Measurements from ENCODE around the gene JAM2.
A peak's percentile ranks its signal among the peaks of the same experiment; 100 is the strongest.

The JAM2 gene

GRCh38 chr21:25639551-25640201 lies 618 bp downstream of the JAM2 start:
- Histone ChIP-seq H2BK12ac (ENCODE audit: low read length in 2 of 2) (no peak overlapping the region), H4K91ac (ENCODE audit: low read length) (no peak overlapping the region), H3K14ac (ENCODE audit: low read length in 2 of 2) (peak overlapping the region in 1 of 2 experiments; percentile 22), H3K36me3 (ENCODE audit: control insufficient read depth in 1 of 2, insufficient read depth in 2 of 2, low read depth in 1 of 2, low read length in 2 of 2) (no peaks in the 10 kb centered on the region), H4K8ac (ENCODE audit: low read length) (no peak overlapping the region), H2BK15ac (ENCODE audit: low read depth, poor library complexity, severe bottlenecking) (no peak overlapping the region), H3K4me1 (ENCODE audit: control insufficient read depth, insufficient read depth, low read depth, low read length) (peaks cover 8% of the 10 kb centered on the region), H3K23ac (ENCODE audit: low read length in 2 of 2) (peak overlapping the region in 1 of 2 experiments; percentile 93), H3K79me1 (replicated peaks; ENCODE audit: low read length, poor library complexity, severe bottlenecking) (no peaks in the 10 kb centered on the region), H2BK5ac (ENCODE audit: low read depth, low read length, poor library complexity, severe bottlenecking) (no peak overlapping the region), H3K9me3 (ENCODE audit: control insufficient read depth, low read length) (no peaks in the 10 kb centered on the region), H3K18ac (ENCODE audit: low read depth in 1 of 2, low read length in 2 of 2) (no peak overlapping the region), H3K9ac (ENCODE audit: low read length) (peak overlapping the region; percentile 75), H3K4me2 (ENCODE audit: low read length, poor library complexity, severe bottlenecking) (peak overlapping the region; percentile 90), H2AFZ (ENCODE audit: low read depth, low read length) (peak overlapping the region; percentile 54), H3K4me3 (ENCODE audit: insufficient read depth in 1 of 2, low read depth in 1 of 2, low read length in 2 of 2) (peak overlapping the region; percentile 63 to 83), H3K27me3 (ENCODE audit: control insufficient read depth in 1 of 2, insufficient read depth in 1 of 2, low read length in 2 of 2) (peaks cover 0 to 15% of the 10 kb centered on the region in 2 experiments), H2AK5ac (ENCODE audit: low read length, severe bottlenecking) (no peak overlapping the region), H3K4ac (ENCODE audit: low read depth in 1 of 2, low read length in 2 of 2) (no peak overlapping the region), H2BK120ac (ENCODE audit: low read depth, low read length) (no peak overlapping the region), H3K27ac (ENCODE audit: low read length, poor library complexity, severe bottlenecking) (no peak overlapping the region)
- peak; percentile 6 for DNase-seq
- 0% methylated on average over 34 of the region's 40 CpGs for WGBS

DNA sequence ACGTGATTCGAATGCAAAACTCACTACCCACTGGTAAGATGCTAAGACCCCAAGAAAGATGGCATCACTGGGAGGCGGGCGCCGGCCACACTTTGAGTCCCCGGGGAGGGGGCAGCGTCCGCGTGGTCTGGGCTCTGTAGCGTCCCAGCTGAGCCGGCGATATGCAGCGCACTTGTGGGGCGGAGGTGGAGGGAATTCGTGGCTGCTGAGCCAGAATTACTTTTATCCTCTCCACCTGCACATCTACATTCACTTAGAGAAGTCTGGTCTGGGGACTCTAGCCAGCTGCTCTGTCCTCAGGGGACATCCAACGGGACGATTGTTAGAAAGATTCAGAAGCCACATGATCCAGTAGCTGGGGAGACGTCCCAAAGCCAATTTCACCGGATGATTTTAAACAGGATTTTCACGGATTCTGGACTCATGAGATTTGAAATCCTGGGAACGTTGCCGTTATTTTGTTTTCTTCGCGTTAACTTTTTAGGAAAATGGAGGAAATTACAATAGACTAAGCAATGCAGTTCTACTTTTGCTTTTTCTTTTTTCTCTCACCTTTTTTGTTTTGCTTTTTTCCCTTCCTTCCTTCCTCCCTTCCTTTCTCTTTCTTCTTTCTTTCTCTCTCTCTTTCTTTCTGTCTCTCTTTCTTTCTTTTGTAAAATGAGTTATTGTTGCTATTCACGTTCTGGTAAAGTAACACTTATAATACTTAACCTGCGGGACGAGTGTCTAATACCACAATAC lies 1.3 kb downstream of the JAM2 start:
- Histone ChIP-seq H3K9me3 (ENCODE audit: control insufficient read depth, low read length) (no peaks in the 10 kb centered on the region), H2BK120ac (ENCODE audit: low read depth, low read length) (no peak overlapping the region), H3K9ac (ENCODE audit: low read length) (peak overlapping the region; percentile 75), H2AFZ (ENCODE audit: low read depth, low read length) (no peak overlapping the region), H2BK5ac (ENCODE audit: low read depth, low read length, poor library complexity, severe bottlenecking) (no peak overlapping the region), H3K23ac (ENCODE audit: low read length in 2 of 2) (no peak overlapping the region), H3K4me2 (ENCODE audit: low read length, poor library complexity, severe bottlenecking) (peak overlapping the region; percentile 90), H3K27ac (ENCODE audit: low read length, poor library complexity, severe bottlenecking) (no peak overlapping the region), H4K91ac (ENCODE audit: low read length) (no peak overlapping the region), H2AK5ac (ENCODE audit: low read length, severe bottlenecking) (no peak overlapping the region), H3K4me1 (ENCODE audit: control insufficient read depth, insufficient read depth, low read depth, low read length) (peaks cover 8% of the 10 kb centered on the region), H3K4me3 (ENCODE audit: insufficient read depth in 1 of 2, low read depth in 1 of 2, low read length in 2 of 2) (peak overlapping the region in 1 of 2 experiments; percentile 83), H3K27me3 (ENCODE audit: control insufficient read depth in 1 of 2, insufficient read depth in 1 of 2, low read length in 2 of 2) (peaks cover 0 to 15% of the 10 kb centered on the region in 2 experiments), H3K79me1 (replicated peaks; ENCODE audit: low read length, poor library complexity, severe bottlenecking) (no peaks in the 10 kb centered on the region), H3K14ac (ENCODE audit: low read length in 2 of 2) (no peak overlapping the region), H2BK12ac (ENCODE audit: low read length in 2 of 2) (no peak overlapping the region), H3K4ac (ENCODE audit: low read depth in 1 of 2, low read length in 2 of 2) (no peak overlapping the region), H3K18ac (ENCODE audit: low read depth in 1 of 2, low read length in 2 of 2) (no peak overlapping the region), H2BK15ac (ENCODE audit: low read depth, poor library complexity, severe bottlenecking) (no peak overlapping the region), H3K36me3 (ENCODE audit: control insufficient read depth in 1 of 2, insufficient read depth in 2 of 2, low read depth in 1 of 2, low read length in 2 of 2) (no peaks in the 10 kb centered on the region), H4K8ac (ENCODE audit: low read length) (no peak overlapping the region)
- DNase-seq, result peak; percentile 3
- 7% methylated on average over 20 of the region's 27 CpGs for WGBS

DNA sequence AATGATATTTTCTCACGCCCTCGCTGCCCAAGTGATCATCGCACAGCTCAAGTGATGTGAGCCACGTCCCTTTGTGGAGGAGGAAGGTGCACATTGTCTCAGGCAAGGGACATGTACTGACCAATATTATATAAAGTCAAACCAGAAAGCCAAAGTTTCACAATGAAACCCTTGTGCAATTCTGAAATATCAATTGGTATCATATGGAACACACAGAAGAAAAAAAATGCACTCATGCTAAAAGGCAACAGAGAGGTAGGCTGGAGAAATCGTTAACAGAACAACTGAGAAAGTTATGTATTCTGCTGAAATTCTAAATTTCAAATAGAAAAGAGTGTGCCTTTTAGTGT lies 1.9 kb downstream of the JAM2 start:
- no CpG with 5 or more reads among the region's 5 CpGs for WGBS
- Histone ChIP-seq H3K23ac (ENCODE audit: low read length in 2 of 2) (no peak overlapping the region), H2AFZ (ENCODE audit: low read depth, low read length) (no peak overlapping the region), H3K9me3 (ENCODE audit: control insufficient read depth, low read length) (no peaks in the 10 kb centered on the region), H3K4me3 (ENCODE audit: insufficient read depth in 1 of 2, low read depth in 1 of 2, low read length in 2 of 2) (peak overlapping the region in 1 of 2 experiments; percentile 83), H2BK12ac (ENCODE audit: low read length in 2 of 2) (no peak overlapping the region), H4K91ac (ENCODE audit: low read length) (no peak overlapping the region), H3K27me3 (ENCODE audit: control insufficient read depth in 1 of 2, insufficient read depth in 1 of 2, low read length in 2 of 2) (peaks cover 0 to 15% of the 10 kb centered on the region in 2 experiments), H3K18ac (ENCODE audit: low read depth in 1 of 2, low read length in 2 of 2) (no peak overlapping the region), H3K27ac (ENCODE audit: low read length, poor library complexity, severe bottlenecking) (no peak overlapping the region), H2BK120ac (ENCODE audit: low read depth, low read length) (no peak overlapping the region), H3K4me2 (ENCODE audit: low read length, poor library complexity, severe bottlenecking) (no peak overlapping the region), H3K4me1 (ENCODE audit: control insufficient read depth, insufficient read depth, low read depth, low read length) (peaks cover 8% of the 10 kb centered on the region), H3K14ac (ENCODE audit: low read length in 2 of 2) (no peak overlapping the region), H2BK5ac (ENCODE audit: low read depth, low read length, poor library complexity, severe bottlenecking) (no peak overlapping the region), H3K4ac (ENCODE audit: low read depth in 1 of 2, low read length in 2 of 2) (no peak overlapping the region), H2AK5ac (ENCODE audit: low read length, severe bottlenecking) (no peak overlapping the region), H3K9ac (ENCODE audit: low read length) (peak overlapping the region; percentile 75), H4K8ac (ENCODE audit: low read length) (no peak overlapping the region), H2BK15ac (ENCODE audit: low read depth, poor library complexity, severe bottlenecking) (no peak overlapping the region), H3K79me1 (replicated peaks; ENCODE audit: low read length, poor library complexity, severe bottlenecking) (no peaks in the 10 kb centered on the region), H3K36me3 (ENCODE audit: control insufficient read depth in 1 of 2, insufficient read depth in 2 of 2, low read depth in 1 of 2, low read length in 2 of 2) (no peaks in the 10 kb centered on the region)
- DNase-seq, result no peak

- H3K14ac ChIP-seq (ENCODE audit: low read length in 2 of 2), result no peak overlapping the region
- no peak overlapping the region for H2BK12ac ChIP-seq (ENCODE audit: low read length in 2 of 2)
- H2BK120ac ChIP-seq (ENCODE audit: low read depth, low read length), result no peak overlapping the region
- H3K23ac ChIP-seq (ENCODE audit: low read length in 2 of 2), result no peak overlapping the region
- no peak overlapping the region for H3K4me3 ChIP-seq (ENCODE audit: insufficient read depth in 1 of 2, low read depth in 1 of 2, low read length in 2 of 2)
- no peak overlapping the region for H2AK5ac ChIP-seq (ENCODE audit: low read length, severe bottlenecking)
- no peak overlapping the region for H2BK15ac ChIP-seq (ENCODE audit: low read depth, poor library complexity, severe bottlenecking)
- H4K8ac ChIP-seq (ENCODE audit: low read length), result no peak overlapping the region
- DNase-seq, result no peak
- no peak overlapping the region for H3K27ac ChIP-seq (ENCODE audit: low read length, poor library complexity, severe bottlenecking)
- H3K79me1 ChIP-seq (replicated peaks; ENCODE audit: low read length, poor library complexity, severe bottlenecking), result no peaks in the 10 kb centered on the region
- no peak overlapping the region for H3K9ac ChIP-seq (ENCODE audit: low read length)
- H3K4ac ChIP-seq (ENCODE audit: low read depth in 1 of 2, low read length in 2 of 2), result no peak overlapping the region
- peaks cover 0 to 10% of the 10 kb centered on the region in 2 experiments for H3K27me3 ChIP-seq (ENCODE audit: control insufficient read depth in 1 of 2, insufficient read depth in 1 of 2, low read length in 2 of 2)
- H3K18ac ChIP-seq (ENCODE audit: low read depth in 1 of 2, low read length in 2 of 2), result no peak overlapping the region
- peaks cover 8% of the 10 kb centered on the region for H3K4me1 ChIP-seq (ENCODE audit: control insufficient read depth, insufficient read depth, low read depth, low read length)
- no peak overlapping the region for H3K4me2 ChIP-seq (ENCODE audit: low read length, poor library complexity, severe bottlenecking)
- no peak overlapping the region for H4K91ac ChIP-seq (ENCODE audit: low read length)
- WGBS, result 100% methylated on average over 1 of the region's 4 CpGs
- H3K9me3 ChIP-seq (ENCODE audit: control insufficient read depth, low read length), result no peaks in the 10 kb centered on the region
- no peak overlapping the region for H2BK5ac ChIP-seq (ENCODE audit: low read depth, low read length, poor library complexity, severe bottlenecking)
- no peak overlapping the region for H2AFZ ChIP-seq (ENCODE audit: low read depth, low read length)
- no peaks in the 10 kb centered on the region for H3K36me3 ChIP-seq (ENCODE audit: control insufficient read depth in 1 of 2, insufficient read depth in 2 of 2, low read depth in 1 of 2, low read length in 2 of 2)
These were observed 4.4 kb downstream of the JAM2 start for GRCh38 chr21:25643486-25643885.

All from mesenchymal stem cell (in vitro differentiated cells and primary cell).